Measurements from ENCODE around the gene PAF1. TPM values are rescaled to one million over a fixed set of nuclear protein-coding genes. Genes with fewer than 3 reads are reported as not detected.

The PAF1 gene
- total RNA-seq, 2 experiments from 2014 or later, result 33.1 to 45.9 TPM

DNA sequence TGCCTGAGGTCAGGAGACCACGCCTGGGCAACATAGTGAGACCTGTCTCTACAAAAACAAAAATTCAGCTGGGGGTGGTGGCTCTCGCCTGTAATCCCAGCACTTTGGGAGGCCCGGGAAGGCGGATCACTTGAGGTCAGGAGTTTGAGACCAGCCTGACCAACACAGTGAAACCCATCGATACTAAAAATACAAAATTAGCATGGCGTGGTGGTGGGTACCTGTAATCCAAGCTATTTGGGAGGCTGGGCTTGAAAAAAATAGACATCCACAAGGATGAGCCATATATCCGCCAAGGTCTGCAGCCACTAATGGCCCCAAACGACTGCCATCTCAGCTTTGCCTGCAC lies 41.7 kb upstream of the PAF1 start:
- ChIA-PET POLR2A (interaction anchor here (0.6 kb wide), 1 partner anchor 15 kb away, joined by 3 read pairs; no protein-coding TSS in a partner anchor), CTCF (ENCODE audit: unreplicated experiment) (no interaction called here)
- Histone ChIP-seq H3K9me2 (ENCODE audit: insufficient read depth, low read length) (no peaks in the 10 kb centered on the region), H3K4me2 (ENCODE audit: low read length) (0 out of 2 replicates have a peak overlapping the region, but pooled peaks have one; percentile 93), H3K9me3 (ENCODE audit: low read length) (no peaks in the 10 kb centered on the region), H3K36me3 (ENCODE audit: insufficient read depth, low read length) (peaks cover 54% of the 10 kb centered on the region), H3K79me2 (ENCODE audit: insufficient read depth, low read depth, low read length) (peaks cover 36% of the 10 kb centered on the region), H3K4me1 (ENCODE audit: insufficient read depth, low read length, poor library complexity, severe bottlenecking) (peaks cover 26% of the 10 kb centered on the region), H2AFZ (ENCODE audit: low read length) (no peak overlapping the region), H3K4me3 (ENCODE audit: low read depth, low read length, poor library complexity, severe bottlenecking) (no peak overlapping the region), H3K27ac (ENCODE audit: low read depth, low read length, poor library complexity, severe bottlenecking) (no peak overlapping the region), H4K20me1 (ENCODE audit: insufficient read depth, low read length) (peaks cover 17% of the 10 kb centered on the region)
- TF ChIP-seq CTCF (conservative IDR thresholded peaks at IDR 0.05; ENCODE audit: low read length) (no peak), EZH2phosphoT487 (IDR thresholded peaks at IDR 0.05; ENCODE audit: borderline replicate concordance, low read depth, low read length) (no peak)
- intact Hi-C loops (cut with micrococcal nuclease; ENCODE audit: unreplicated experiment), result no loop called here
- DNase-seq (ENCODE audit: low spot score), result no peak
- BruUV-seq (replicated peaks), result no TSS peak

- BruUV-seq (replicated peaks), result no TSS peak
- TF ChIP-seq EZH2phosphoT487 (IDR thresholded peaks at IDR 0.05; ENCODE audit: borderline replicate concordance, low read depth, low read length), result no peak
- TF ChIP-seq CTCF (conservative IDR thresholded peaks at IDR 0.05; ENCODE audit: low read length), result no peak
- Histone ChIP-seq H3K36me3 (ENCODE audit: insufficient read depth, low read length) (peaks cover 56% of the 10 kb centered on the region), H3K4me1 (ENCODE audit: insufficient read depth, low read length, poor library complexity, severe bottlenecking) (peaks cover 18% of the 10 kb centered on the region), H3K4me3 (ENCODE audit: low read depth, low read length, poor library complexity, severe bottlenecking) (no peak overlapping the region), H3K27ac (ENCODE audit: low read depth, low read length, poor library complexity, severe bottlenecking) (peak overlapping the region; percentile 11), H2AFZ (ENCODE audit: low read length) (no peak overlapping the region), H3K9me2 (ENCODE audit: insufficient read depth, low read length) (no peaks in the 10 kb centered on the region), H4K20me1 (ENCODE audit: insufficient read depth, low read length) (peaks cover 17% of the 10 kb centered on the region), H3K9me3 (ENCODE audit: low read length) (no peaks in the 10 kb centered on the region), H3K4me2 (ENCODE audit: low read length) (no peak overlapping the region), H3K79me2 (ENCODE audit: insufficient read depth, low read depth, low read length) (peaks cover 30% of the 10 kb centered on the region)
- peak; percentile 34 for DNase-seq (ENCODE audit: low spot score)
- CTCF ChIA-PET (ENCODE audit: unreplicated experiment), result no interaction called here
- POLR2A ChIA-PET, result no interaction called here
- intact Hi-C loops (cut with micrococcal nuclease; ENCODE audit: unreplicated experiment), result no loop called here
Observed at GRCh38 chr19:39430675-39431593, 40.0 kb upstream of the PAF1 start.

Measured in OCI-LY7 (cell line).